CD14-positive monocyte (primary cell): ENCODE results near the gene SLC43A3. TPM values are rescaled to one million over a fixed set of nuclear protein-coding genes. Genes with fewer than 3 reads are reported as not detected.

ENCODE experiments used
- DNase-seq, 3 donors: peaks; one replicate each; pipeline ENCODE4 v3.0.0-alpha.2; 2011 to 2022
- H2AFZ ChIP-seq: 2 replicates; pipeline ENCODE4 v1.6.0; 2012; ENCODE audit warnings: mild to moderate bottlenecking, low read depth, low read length, inconsistent platforms; ENCODE audit not compliant: insufficient read depth, poor library complexity, severe bottlenecking
- H3K27ac ChIP-seq, 2 donors: 1 replicate in 1 of 2; 2 replicates in 1 of 2; pipeline ENCODE4 v1.5.1; 2012 to 2013; ENCODE audit warnings: low read length in 2 of 2, control low read depth in 1 of 2, inconsistent platforms in 1 of 2, low read depth in 1 of 2, mild to moderate bottlenecking in 1 of 2
- H3K27me3 ChIP-seq, 2 donors: one replicate each; pipeline versions ENCODE4 v1.6.0 to v1.6.1; 2011 to 2013; ENCODE audit warnings: low read length in 2 of 2; ENCODE audit not compliant: control insufficient read depth in 2 of 2, insufficient read depth in 2 of 2
- H3K36me3 ChIP-seq, 2 donors: replicated peaks in 1 of 2; 1 replicate in 1 of 2; 2 replicates in 1 of 2; pipeline versions ENCODE4 v1.5.1 to v1.6.1; 2012 to 2013; ENCODE audit warnings: low read length in 2 of 2, control low read depth in 1 of 2, inconsistent platforms in 1 of 2, mild to moderate bottlenecking in 1 of 2; ENCODE audit not compliant: insufficient read depth in 2 of 2, control insufficient read depth in 1 of 2
- H3K4me1 ChIP-seq, 2 donors: 1 replicate in 1 of 2; 2 replicates in 1 of 2; pipeline versions ENCODE4 v1.5.1 to v1.6.1; 2012 to 2013; ENCODE audit warnings: low read length in 2 of 2, control low read depth in 1 of 2, inconsistent platforms in 1 of 2, mild to moderate bottlenecking in 1 of 2, moderate library complexity in 1 of 2; ENCODE audit not compliant: insufficient read depth in 2 of 2, control insufficient read depth in 1 of 2
- H3K4me2 ChIP-seq: replicated peaks from 2 replicates; pipeline ENCODE3; 2012; ENCODE audit warnings: low read length, moderate library complexity, mild to moderate bottlenecking; ENCODE audit not compliant: poor library complexity, severe bottlenecking; ENCODE audit errors: extremely low read depth
- H3K4me3 ChIP-seq, 3 experiments: fragments of 200-600 bp in 1 of 3; sonication (generic) in 1 of 3; replicated peaks in 1 of 3; 1 replicate in 2 of 3; 2 replicates in 1 of 3; pipeline ENCODE4 v1.5.1; 2011 to 2013; ENCODE audit warnings: low read length in 3 of 3, mild to moderate bottlenecking in 3 of 3, control low read depth in 2 of 3, low read depth in 2 of 3, inconsistent platforms in 1 of 3, moderate library complexity in 1 of 3
- H3K79me2 ChIP-seq: 2 replicates; pipeline ENCODE4 v1.6.0; 2012; ENCODE audit warnings: mild to moderate bottlenecking, control low read depth, inconsistent platforms, low read length, moderate library complexity; ENCODE audit not compliant: insufficient read depth
- H3K9ac ChIP-seq: 2 replicates; pipeline ENCODE4 v1.6.0; 2017; ENCODE audit warnings: low read length, mild to moderate bottlenecking; ENCODE audit not compliant: insufficient read depth, poor library complexity, severe bottlenecking
- H3K9me3 ChIP-seq, 2 donors: replicated peaks in 1 of 2; 1 replicate in 1 of 2; 2 replicates in 1 of 2; pipeline versions ENCODE4 v1.5.1 to v1.6.1; 2012 to 2013; ENCODE audit warnings: low read length in 2 of 2, control low read depth in 1 of 2; ENCODE audit not compliant: control insufficient read depth in 1 of 2, insufficient read depth in 1 of 2
- H4K20me1 ChIP-seq: 2 replicates; pipeline ENCODE4 v1.6.0; 2012; ENCODE audit warnings: mild to moderate bottlenecking, low read length, control low read depth, moderate library complexity; ENCODE audit not compliant: insufficient read depth
- H3K27ac Mint-ChIP-seq, 7 donors: one replicate each; pipeline ENCODE4 v1.8.0; 2020; ENCODE audit warnings: mild to moderate bottlenecking in 7 of 7, mixed read lengths in 7 of 7, moderate library complexity in 6 of 7, inconsistent platforms in 2 of 7
- H3K27me3 Mint-ChIP-seq, 3 donors: one replicate each; pipeline ENCODE4 v1.8.0; 2021 to 2022; ENCODE audit warnings: low read depth in 3 of 3, mild to moderate bottlenecking in 3 of 3, mixed read lengths in 3 of 3, moderate library complexity in 3 of 3, inconsistent platforms in 1 of 3
- H3K36me3 Mint-ChIP-seq, 2 donors: one replicate each; pipeline ENCODE4 v1.8.0; 2020; ENCODE audit warnings: mixed read lengths in 2 of 2, inconsistent platforms in 1 of 2, mild to moderate bottlenecking in 1 of 2
- H3K4me1 Mint-ChIP-seq: one replicate; pipeline ENCODE4 v1.8.0; 2020; ENCODE audit warnings: mild to moderate bottlenecking, mixed read lengths
- H3K4me3 Mint-ChIP-seq, 2 donors: one replicate each; pipeline ENCODE4 v1.8.0; 2020; ENCODE audit warnings: mild to moderate bottlenecking in 2 of 2, mixed read lengths in 2 of 2, moderate library complexity in 1 of 2
- H3K9me3 Mint-ChIP-seq, 7 donors: one replicate each; pipeline ENCODE4 v1.8.0; 2020 to 2022; ENCODE audit warnings: mixed read lengths in 7 of 7, mild to moderate bottlenecking in 6 of 7, moderate library complexity in 6 of 7, inconsistent platforms in 2 of 7
- WGBS: methylation state at CpG from one replicate; pipeline ENCODE4 v1.1.5; 2013; ENCODE audit warnings: missing lambda C conversion rate; ENCODE audit not compliant: insufficient coverage; 5-methylcytosine and 5-hydroxymethylcytosine counted together
- intact Hi-C, 2 donors: fragments of 100-400 bp; cut with micrococcal nuclease; formaldehyde crosslinking; loops; one replicate each; pipeline versions ENCODE4 v1.15.0 to v1.15.1; 2023
- polyA plus RNA-seq, 3 donors: library from polyadenylated mRNA; depleted of rRNA in 1 of 3; unstranded in 2 of 3; stranded (reverse) in 1 of 3; fragments of 300-500 nt in 2 of 3; fragments of >200 nt in 1 of 3; fragmentation: Illumina TruSeq in 2 of 3; gene quantifications; 1 replicate in 2 of 3; 2 replicates in 1 of 3; pipeline ENCODE4 v1.2.3, GENCODE V29; 2012 to 2021
- TF ChIP-seq, protein P1 (sequence below): fragments of 200-600 bp; IDR thresholded peaks from one replicate; pipeline ENCODE4 v1.8.0; 2022; ENCODE audit warnings: antibody characterized with exemption, mild to moderate bottlenecking

Gene SLC43A3
- polyA plus RNA-seq, 3 donors, result 82.4 to 116 (median 109) TPM

DNA sequence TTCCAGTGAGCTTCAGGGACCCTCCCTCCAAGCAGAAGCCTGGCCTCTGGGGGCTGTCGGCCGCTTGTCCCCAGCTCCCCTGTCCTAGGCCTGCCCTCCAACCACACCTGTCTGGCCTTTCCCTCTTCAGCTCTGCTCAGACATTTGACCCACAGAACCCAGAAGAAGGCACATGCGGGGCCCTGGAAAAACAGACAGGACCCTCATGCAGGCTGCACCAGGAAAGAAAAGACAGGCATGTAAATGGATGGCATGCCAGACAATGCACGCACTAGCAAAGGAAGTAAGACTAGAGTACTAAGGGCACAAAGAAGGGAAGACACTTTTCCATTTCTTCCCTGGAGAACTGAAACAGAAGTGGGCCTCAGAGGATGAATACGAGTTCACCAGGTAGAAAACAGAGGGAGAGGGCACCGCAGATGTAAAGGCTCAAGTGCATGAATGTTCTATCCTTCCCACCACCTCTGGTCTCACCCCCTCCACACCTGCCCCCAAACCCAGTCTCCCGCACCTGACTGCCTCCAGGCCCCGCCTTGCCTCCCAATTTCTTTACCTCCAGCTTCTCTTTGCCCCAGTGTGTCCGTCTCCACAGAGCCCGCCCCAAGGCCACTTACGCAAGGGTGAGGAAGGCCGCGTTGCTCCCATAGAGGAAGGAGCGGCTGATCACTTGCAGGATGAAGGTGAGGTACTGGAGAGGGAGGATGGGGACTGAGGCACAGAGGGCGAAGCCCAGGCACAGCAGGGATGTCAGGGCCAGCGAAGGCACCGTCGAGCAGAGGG is 17.4 kb downstream of the SLC43A3 start:
- Histone ChIP-seq H3K36me3 (peaks cover 75 to 88% of the 10 kb centered on the region in 2 donors), H3K4me1 (peaks cover 25 to 26% of the 10 kb centered on the region in 2 donors), H4K20me1 (peaks cover 78% of the 10 kb centered on the region), H3K79me2 (peaks cover 26% of the 10 kb centered on the region), H3K27ac (peak overlapping the region in 1 of 2 donors; percentile 63), H3K9me3 (no peaks in the 10 kb centered on the region), H2AFZ (no peak overlapping the region), H3K4me2 (no peak overlapping the region), H3K9ac (no peak overlapping the region), H3K4me3 (no peak overlapping the region), H3K27me3 (no peaks in the 10 kb centered on the region)
- 80% methylated on average over 13 of the region's 18 CpGs for WGBS
- DNase-seq, result no peak
- peaks cover 0 to 5% (median 4%) of the 10 kb centered on the region in 3 donors for H3K27me3 Mint-ChIP-seq
- H3K27ac Mint-ChIP-seq, result peak overlapping the region in 6 of 7 donors; percentile 18 to 78 (median 62)
- H3K4me3 Mint-ChIP-seq, result no peak overlapping the region
- H3K9me3 Mint-ChIP-seq, result peaks cover 0 to 4% (median 0%) of the 10 kb centered on the region in 7 donors
- intact Hi-C loops, result no loop called here
- H3K4me1 Mint-ChIP-seq, result peaks cover 30% of the 10 kb centered on the region
- TF ChIP-seq, protein P1, sequence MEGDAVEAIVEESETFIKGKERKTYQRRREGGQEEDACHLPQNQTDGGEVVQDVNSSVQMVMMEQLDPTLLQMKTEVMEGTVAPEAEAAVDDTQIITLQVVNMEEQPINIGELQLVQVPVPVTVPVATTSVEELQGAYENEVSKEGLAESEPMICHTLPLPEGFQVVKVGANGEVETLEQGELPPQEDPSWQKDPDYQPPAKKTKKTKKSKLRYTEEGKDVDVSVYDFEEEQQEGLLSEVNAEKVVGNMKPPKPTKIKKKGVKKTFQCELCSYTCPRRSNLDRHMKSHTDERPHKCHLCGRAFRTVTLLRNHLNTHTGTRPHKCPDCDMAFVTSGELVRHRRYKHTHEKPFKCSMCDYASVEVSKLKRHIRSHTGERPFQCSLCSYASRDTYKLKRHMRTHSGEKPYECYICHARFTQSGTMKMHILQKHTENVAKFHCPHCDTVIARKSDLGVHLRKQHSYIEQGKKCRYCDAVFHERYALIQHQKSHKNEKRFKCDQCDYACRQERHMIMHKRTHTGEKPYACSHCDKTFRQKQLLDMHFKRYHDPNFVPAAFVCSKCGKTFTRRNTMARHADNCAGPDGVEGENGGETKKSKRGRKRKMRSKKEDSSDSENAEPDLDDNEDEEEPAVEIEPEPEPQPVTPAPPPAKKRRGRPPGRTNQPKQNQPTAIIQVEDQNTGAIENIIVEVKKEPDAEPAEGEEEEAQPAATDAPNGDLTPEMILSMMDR, result no peak
- peaks cover 83 to 89% of the 10 kb centered on the region in 2 donors for H3K36me3 Mint-ChIP-seq

DNA sequence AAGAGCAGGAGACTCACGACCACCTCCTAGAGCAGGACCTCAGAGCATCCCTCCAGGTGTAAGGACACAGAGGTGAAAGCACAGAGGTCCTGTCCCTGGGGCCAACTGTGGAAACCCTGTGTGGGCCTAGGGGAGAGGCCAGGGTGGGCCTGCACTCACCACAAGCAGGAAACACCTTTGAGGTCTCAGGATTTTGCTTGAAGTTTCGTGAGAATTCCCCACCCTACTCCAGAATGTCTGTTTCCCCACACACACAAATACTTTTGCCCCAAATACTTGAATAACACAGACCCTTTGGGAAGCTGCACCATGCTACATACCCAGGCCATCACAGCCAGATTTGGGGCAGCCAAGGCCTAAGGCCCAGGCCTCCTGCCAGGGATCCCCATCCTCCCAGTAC is 18.1 kb downstream of the SLC43A3 start:
- WGBS, result 33% methylated on average over 2 of the region's 2 CpGs
- H3K4me2 ChIP-seq, result no peak overlapping the region
- peak overlapping the region in 1 of 2 donors; percentile 63 for H3K27ac ChIP-seq
- peaks cover 25 to 26% of the 10 kb centered on the region in 2 donors for H3K4me1 ChIP-seq
- TF ChIP-seq, protein P1, result no peak
- H3K4me3 ChIP-seq, result no peak overlapping the region
- H3K27me3 ChIP-seq, result no peaks in the 10 kb centered on the region
- Mint-ChIP-seq H3K4me1 (peaks cover 32% of the 10 kb centered on the region), H3K27ac (peak overlapping the region in 4 of 7 donors; percentile 6 to 70 (median 40)), H3K9me3 (peaks cover 0 to 5% (median 2%) of the 10 kb centered on the region in 7 donors), H3K36me3 (peaks cover 77 to 82% of the 10 kb centered on the region in 2 donors), H3K27me3 (peaks cover 0 to 5% (median 4%) of the 10 kb centered on the region in 3 donors), H3K4me3 (no peak overlapping the region)
- H3K36me3 ChIP-seq, result peaks cover 68 to 80% of the 10 kb centered on the region in 2 donors
- peaks cover 20% of the 10 kb centered on the region for H3K79me2 ChIP-seq
- H2AFZ ChIP-seq, result no peak overlapping the region
- no peak overlapping the region for H3K9ac ChIP-seq
- no peak for DNase-seq
- H4K20me1 ChIP-seq, result peaks cover 71% of the 10 kb centered on the region
- H3K9me3 ChIP-seq, result peaks cover 0 to 1% of the 10 kb centered on the region in 2 donors
- intact Hi-C loops, result no loop called here
